BE2C (cell line): Measurements from ENCODE around the gene EMX1.

Source experiments
- DNase-seq: peaks from one replicate; pipeline ENCODE4 v3.0.0-alpha.2; 2020
- H3K27me3 ChIP-seq: fragments of 250-450 bp; sonication (Bioruptor Pico); 2 replicates; pipeline ENCODE4 v1.5.1; 2020; ENCODE audit warnings: mild to moderate bottlenecking
- H3K36me3 ChIP-seq: fragments of 250-450 bp; sonication (Bioruptor Pico); 2 replicates; pipeline ENCODE4 v1.5.1; 2020; ENCODE audit warnings: mild to moderate bottlenecking
- H3K4me1 ChIP-seq: fragments of 250-450 bp; sonication (Bioruptor Pico); 2 replicates; pipeline ENCODE4 v1.5.1; 2020
- H3K4me3 ChIP-seq: 2 replicates; pipeline ENCODE4 v1.5.1; 2011; ENCODE audit warnings: low read depth, low read length
- H3K9me3 ChIP-seq: fragments of 250-450 bp; sonication (Bioruptor Pico); 2 replicates; pipeline ENCODE4 v1.5.1; 2020
- TF ChIP-seq, protein P1 (sequence below): IDR thresholded peaks from 2 replicates; pipeline ENCODE4 v1.5.1; 2012; ENCODE audit warnings: mild to moderate bottlenecking, low read depth, low read length

The EMX1 gene

DNA sequence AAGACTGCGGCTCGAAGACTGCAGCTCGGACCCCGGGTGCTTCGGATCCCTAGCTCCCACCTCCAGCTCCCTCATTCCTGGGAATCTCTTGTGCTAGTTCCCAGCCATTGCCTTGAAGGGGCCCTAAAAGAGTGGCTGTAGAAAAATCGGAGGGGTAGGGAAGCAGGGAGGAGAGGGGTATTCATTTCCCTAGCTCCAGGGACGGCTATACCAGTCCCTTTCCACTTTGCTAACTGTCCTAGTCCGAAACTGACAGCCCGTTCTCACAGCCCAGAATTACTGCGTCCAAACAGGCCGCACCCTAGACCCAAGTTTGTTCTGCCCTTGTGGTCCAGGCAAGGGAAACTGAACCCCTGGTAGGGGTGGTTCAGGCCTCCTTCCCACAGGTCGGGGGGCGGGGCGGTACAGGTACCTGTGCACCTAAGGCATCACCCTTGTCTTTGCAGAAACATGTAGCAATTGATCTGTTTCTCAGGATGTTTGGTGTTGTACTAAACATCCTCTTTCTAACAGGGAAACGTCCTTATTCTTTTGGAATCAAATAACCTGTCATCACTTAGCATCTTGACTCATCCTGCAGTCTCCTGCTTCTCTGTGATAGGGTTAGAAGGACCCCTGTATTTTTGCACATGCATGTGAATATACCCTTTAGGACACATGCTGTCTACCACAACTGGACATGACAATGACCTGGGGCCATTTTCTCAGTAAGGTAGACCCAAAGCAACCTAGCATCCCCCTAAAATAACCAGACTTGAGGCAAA is 4.0 kb downstream of the EMX1 start:
- H3K36me3 ChIP-seq: no peaks in the 10 kb centered on the region
- no peak overlapping the region for H3K4me3 ChIP-seq
- H3K9me3 ChIP-seq: no peaks in the 10 kb centered on the region
- no peaks in the 10 kb centered on the region for H3K4me1 ChIP-seq
- DNase-seq: no peak
- TF ChIP-seq, protein P1, sequence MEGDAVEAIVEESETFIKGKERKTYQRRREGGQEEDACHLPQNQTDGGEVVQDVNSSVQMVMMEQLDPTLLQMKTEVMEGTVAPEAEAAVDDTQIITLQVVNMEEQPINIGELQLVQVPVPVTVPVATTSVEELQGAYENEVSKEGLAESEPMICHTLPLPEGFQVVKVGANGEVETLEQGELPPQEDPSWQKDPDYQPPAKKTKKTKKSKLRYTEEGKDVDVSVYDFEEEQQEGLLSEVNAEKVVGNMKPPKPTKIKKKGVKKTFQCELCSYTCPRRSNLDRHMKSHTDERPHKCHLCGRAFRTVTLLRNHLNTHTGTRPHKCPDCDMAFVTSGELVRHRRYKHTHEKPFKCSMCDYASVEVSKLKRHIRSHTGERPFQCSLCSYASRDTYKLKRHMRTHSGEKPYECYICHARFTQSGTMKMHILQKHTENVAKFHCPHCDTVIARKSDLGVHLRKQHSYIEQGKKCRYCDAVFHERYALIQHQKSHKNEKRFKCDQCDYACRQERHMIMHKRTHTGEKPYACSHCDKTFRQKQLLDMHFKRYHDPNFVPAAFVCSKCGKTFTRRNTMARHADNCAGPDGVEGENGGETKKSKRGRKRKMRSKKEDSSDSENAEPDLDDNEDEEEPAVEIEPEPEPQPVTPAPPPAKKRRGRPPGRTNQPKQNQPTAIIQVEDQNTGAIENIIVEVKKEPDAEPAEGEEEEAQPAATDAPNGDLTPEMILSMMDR: no peak
- peaks cover 100% of the 10 kb centered on the region for H3K27me3 ChIP-seq

DNA sequence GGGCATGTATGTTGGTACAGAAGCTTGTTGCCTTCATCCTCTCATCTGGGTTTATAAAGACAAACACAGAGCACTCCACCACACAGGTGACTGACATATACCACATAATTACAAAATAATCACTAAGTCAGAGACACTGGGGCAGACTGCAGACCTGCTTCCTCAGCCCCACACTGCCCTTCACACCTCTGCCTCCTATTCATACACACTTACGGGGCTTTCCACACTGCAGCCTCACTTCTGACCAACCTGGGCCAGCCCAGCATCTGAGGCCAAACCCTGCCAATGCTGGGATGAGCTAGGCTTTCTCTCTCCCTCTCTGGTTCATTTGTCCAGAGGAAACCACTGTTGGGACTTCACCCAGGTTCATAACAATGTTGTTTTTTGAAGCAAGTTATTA is 4.5 kb downstream of the EMX1 start:
- Histone ChIP-seq H3K27me3 (peaks cover 100% of the 10 kb centered on the region), H3K36me3 (no peaks in the 10 kb centered on the region), H3K9me3 (no peaks in the 10 kb centered on the region), H3K4me3 (no peak overlapping the region), H3K4me1 (no peaks in the 10 kb centered on the region)
- TF ChIP-seq, protein P1: no peak
- no peak for DNase-seq

DNA sequence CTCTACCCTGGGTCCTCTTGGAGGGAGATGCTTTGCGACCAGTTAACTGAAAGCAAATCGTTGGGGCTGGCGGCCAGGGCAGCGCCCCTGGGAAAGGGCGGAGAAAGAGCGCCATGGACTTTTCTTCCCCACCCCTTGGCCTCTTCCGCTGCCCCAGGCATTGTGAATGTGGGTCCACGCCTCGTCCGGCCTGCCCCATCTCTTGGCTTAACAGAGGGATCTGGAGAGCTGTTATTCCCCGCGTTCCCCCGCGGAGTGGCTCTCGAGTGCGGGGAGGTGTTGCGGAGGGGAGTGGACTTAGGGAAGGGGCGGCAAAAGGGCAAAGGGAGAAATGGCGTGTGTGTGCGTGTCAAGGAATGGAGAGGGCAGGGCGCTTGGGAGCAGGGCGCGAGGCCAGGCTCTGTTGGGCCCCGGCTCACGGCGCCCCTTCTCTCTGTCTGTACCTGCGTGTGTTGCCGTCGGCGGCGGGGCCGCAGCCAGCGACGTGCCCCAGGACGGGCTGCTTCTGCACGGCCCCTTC is 6.6 kb downstream of the EMX1 start:
- Histone ChIP-seq H3K36me3 (no peaks in the 10 kb centered on the region), H3K4me3 (no peak overlapping the region), H3K27me3 (peaks cover 94% of the 10 kb centered on the region), H3K4me1 (no peaks in the 10 kb centered on the region), H3K9me3 (no peaks in the 10 kb centered on the region)
- no peak for DNase-seq
- TF ChIP-seq, protein P1: no peak

DNA sequence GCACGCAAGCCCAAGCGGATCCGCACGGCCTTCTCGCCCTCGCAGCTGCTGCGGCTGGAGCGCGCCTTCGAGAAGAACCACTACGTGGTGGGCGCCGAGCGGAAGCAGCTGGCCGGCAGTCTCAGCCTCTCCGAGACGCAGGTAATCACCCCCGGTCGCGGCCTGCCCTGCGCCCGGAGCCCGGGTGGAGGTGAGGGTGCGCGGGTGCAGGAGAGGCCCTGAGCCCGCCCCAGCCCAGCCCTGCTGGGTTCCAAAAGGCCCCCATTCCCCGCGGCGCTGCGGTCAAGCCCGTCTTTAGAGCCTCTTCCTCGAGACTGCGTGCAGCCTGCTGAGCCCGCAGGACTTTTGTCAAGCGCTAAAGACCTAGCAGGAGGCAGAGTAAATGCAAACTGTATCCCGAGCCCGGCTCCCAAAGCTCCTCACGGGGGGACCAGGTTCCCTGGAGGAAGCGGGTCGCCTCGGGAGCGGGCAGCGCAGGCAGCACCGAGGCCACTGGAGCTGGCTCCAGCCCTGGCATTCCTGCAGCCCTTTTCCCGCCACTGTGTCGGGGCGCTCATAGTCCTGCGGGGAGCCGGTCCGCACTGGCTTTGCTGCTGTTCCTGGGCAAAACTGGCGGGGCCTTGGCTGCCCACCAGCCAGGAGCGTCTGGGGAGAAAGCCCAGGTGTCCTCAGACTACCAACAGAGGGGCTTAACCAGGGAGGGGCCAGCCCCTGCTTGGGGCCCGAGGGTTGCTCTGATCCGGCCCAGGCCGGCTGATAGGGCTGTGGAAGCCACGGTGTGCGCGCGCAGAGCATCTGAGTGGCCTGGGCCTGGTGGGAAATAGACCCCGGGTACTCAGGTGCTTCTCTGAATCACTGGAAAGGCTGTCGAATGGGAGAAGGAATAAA is 7.3 kb downstream of the EMX1 start:
- Histone ChIP-seq H3K4me1 (no peaks in the 10 kb centered on the region), H3K9me3 (no peaks in the 10 kb centered on the region), H3K36me3 (no peaks in the 10 kb centered on the region), H3K4me3 (no peak overlapping the region), H3K27me3 (peaks cover 87% of the 10 kb centered on the region)
- TF ChIP-seq, protein P1: no peak
- DNase-seq: no peak

DNA sequence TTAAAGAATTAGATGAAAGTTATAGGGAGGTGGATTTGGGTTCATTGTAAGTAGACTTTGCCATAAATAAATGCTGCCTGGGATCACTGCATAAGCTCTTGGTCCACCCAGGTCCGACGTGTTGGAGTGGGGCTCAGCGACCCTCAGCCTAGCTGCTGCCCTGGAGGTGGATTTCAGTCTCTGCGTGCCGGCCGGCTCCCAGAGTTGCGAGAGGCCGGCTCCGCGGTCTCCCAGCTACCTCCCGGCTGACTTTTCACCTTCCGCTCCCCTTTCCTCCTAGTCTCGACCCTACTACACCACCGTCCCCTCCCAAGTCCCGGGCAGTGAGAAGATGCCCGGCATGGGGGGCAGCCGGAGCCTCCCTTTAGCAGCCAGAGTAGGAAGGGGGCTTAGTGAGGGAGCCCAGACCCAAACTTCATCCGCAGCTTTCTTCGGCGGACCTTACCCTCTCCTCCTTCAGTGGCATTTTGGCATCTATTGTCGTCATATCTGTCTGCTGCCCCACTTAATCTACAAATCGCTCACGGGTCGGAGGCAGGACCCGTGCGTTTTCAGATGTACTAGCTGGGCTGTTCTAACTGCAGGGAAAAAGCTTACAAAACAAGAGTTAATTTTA is 8.1 kb downstream of the EMX1 start:
- Histone ChIP-seq H3K36me3 (no peaks in the 10 kb centered on the region), H3K4me1 (no peaks in the 10 kb centered on the region), H3K9me3 (no peaks in the 10 kb centered on the region), H3K4me3 (no peak overlapping the region), H3K27me3 (peaks cover 79% of the 10 kb centered on the region)
- DNase-seq: no peak
- TF ChIP-seq, protein P1: no peak
